Stimulated activated naive CD4-positive, alpha-beta T cell treated with Interleukin-2 at 50 U/mL for 16 hours (primary cell): ENCODE measurements around the gene LNX2.

Source experiments
- DNase-seq: peaks from one replicate; lab custom pipeline; 2025; lab: John Stamatoyannopoulos, UW

The LNX2 gene

GRCh38 chr13:27620377-27621115 lies at the start of gene LNX2:
Gene LNX2, minus strand, starts transcription at chr13:27620529. Its CDS starts 38,826 bp downstream, at chr13:27581703.
- peak; percentile 96 for DNase-seq

GRCh38 chr13:27667946-27668345 lies 47.6 kb upstream of the LNX2 start:
- no peak for DNase-seq

DNA sequence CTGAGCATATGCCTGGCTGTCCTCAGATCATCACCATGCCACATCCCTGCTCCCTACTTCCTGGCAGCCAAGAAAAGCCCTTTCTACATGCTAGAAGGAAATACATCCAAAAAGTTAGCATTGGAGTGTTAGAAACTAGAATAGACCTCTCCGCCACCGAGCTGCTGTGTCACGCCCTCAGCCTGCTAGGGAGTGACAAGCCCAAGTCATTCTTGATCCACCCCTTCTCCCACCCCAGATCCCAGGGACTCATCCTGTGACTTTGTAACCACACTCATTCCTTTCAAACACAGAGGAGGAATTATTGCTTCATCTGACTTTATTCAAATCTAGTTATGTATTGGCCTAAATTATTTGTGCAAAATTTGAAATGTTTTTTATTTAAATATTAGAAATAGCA lies 46.6 kb upstream of the LNX2 start:
- no peak for DNase-seq

GRCh38 chr13:27665761-27666160 lies 45.4 kb upstream of the LNX2 start:
- no peak for DNase-seq

DNA sequence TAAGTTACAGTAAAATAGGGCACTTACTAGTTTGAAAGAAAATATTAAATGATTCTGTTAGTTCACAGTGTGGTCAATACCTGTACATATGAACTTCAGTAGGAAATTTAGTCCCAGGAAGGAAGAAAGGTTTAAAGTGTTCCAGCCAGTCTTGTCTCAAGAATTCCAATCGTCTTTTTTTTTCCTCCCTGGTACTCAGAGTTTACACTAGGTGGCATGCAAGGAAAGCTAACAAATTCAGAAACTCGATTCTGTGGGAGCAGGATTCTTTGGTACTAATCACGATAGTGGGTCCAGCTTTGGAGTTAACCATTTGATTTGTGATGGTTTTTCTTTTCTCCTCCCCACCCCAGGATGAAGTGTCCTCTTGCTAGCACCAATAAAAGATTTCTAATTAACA lies 45.0 kb upstream of the LNX2 start:
- no peak for DNase-seq

DNA sequence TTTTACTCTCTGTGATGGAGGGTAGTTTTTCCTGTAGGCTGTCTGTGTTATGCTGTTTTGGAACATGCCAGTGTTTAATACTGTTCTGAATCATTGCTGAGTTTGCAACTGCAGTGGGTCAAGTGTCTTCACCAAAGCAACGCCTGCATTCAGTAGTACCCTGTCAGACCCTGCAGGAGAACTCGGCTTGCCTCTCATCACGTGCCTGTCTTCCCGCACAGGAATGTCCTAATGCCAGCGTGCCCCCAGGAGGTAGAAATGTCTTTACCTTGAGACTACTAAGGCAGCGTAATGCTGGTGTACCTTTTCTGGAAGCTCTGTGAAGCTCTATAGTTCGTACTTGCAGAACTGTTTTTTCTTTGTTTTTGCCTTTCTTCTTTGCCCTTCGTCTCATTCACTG lies 43.6 kb upstream of the LNX2 start:
- no peak for DNase-seq

GRCh38 chr13:27662738-27663470 lies 42.6 kb upstream of the LNX2 start:
- no peak for DNase-seq

- no peak for DNase-seq
Measured at GRCh38 chr13:27661017-27661416, 40.7 kb upstream of the LNX2 start.

- no peak for DNase-seq
Measured at GRCh38 chr13:27660511-27660910, 40.2 kb upstream of the LNX2 start.

- DNase-seq = no peak
Measured at GRCh38 chr13:27659145-27659865, 39.0 kb upstream of the LNX2 start.

GRCh38 chr13:27658546-27658945 lies 38.2 kb upstream of the LNX2 start:
- no peak for DNase-seq

GRCh38 chr13:27657724-27658123 lies 37.4 kb upstream of the LNX2 start:
- no peak for DNase-seq

GRCh38 chr13:27654816-27655215 lies 34.5 kb upstream of the LNX2 start:
- DNase-seq = no peak

- no peak for DNase-seq
Measured at GRCh38 chr13:27654059-27654458, 33.7 kb upstream of the LNX2 start.

DNA sequence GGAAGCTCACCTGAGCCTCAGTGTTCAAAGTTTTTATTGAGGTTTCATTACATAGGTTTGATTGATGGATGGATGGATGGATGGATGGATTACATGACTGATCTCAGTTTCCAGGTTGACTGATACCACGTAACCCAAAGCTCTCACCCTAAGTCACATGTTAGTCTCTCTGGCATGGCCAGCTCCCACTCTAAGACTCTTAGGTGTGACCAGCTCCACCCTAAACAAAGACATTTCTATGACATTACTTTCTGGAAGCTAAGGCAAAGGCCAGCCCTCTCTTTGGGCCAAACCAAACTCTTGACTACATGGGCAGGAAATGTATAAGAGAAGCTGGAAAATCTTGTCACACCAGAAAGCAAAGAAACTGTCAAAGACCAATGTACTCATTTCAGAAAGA lies 30.0 kb upstream of the LNX2 start:
- DNase-seq = no peak

- no peak for DNase-seq
Measured at GRCh38 chr13:27644302-27644701, 24.0 kb upstream of the LNX2 start.

DNA sequence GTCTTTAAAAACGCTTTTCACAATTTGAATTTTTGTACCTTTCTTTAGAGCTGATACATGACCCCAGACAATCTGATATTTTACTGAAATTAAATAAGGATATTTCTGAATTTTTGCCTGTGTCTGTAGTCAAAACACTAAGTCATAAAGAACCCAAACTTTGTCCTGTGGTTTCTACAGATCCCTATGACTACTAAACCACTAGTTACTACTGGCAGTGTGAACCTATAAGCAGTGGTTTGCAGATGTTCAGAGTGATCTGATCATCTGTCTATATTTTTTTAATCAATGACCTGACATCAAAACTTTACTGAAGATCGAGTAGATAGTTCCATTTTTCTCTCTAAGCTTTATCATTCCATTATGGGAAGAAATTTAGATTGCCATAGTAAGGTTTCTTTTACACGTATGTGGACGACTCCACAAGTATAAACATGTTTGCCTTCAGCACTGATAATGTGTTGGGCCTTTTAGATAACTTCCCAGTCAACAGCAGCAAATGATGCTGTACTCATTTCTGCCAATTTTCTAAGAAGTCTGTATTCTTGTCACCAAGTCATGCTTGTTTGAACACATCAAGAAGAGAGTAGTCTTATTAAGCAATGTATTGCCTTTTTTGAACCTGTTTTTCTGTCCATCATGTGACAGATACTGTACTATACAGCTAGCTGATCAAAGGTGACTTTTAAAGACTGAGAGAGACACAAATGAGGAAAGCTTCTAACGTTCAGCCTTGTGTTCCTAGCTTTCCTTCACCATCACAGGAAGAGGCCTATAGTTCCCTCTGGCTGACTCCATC lies 23.2 kb upstream of the LNX2 start:
- DNase-seq = no peak

GRCh38 chr13:27641711-27642502 lies 21.6 kb upstream of the LNX2 start:
- no peak for DNase-seq

DNA sequence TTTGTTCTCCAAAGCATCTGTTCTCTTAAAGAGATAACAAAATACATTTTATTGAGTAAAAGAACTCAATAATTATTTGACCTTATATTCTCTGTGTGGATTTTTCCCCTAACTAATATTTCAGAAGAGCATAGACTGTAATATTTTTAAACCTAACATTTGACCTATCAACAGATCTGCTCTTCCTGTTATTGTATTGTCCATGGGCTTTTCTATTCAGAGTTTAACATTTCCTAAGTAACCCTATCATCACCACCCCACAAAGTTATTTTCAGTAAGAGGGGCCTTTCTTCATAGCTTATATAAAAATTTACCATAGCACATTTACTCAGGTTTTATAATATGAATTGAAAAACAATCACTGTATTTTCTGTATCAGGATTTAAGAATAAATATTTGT lies 18.9 kb upstream of the LNX2 start:
- DNase-seq = no peak

GRCh38 chr13:27638521-27638920 lies 18.2 kb upstream of the LNX2 start:
- DNase-seq = no peak

DNA sequence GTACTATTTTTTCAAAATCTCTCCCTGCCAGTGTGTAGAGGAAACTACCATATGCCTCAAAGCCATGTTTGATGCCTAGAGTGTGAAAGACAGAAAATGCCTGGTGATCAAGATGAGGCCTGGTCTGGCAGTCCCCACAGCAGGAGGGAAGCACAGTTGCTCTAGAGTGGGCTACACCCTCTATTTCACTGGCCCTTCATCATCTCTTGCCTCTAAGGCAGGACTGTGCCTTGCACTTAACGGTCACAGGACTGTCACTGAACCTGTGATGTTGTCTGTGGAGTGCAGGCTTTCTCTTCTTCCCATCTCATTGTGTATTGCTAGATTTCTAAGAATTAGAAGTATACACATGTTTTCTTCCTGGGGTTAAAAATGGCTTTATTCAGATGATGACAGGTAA lies 17.7 kb upstream of the LNX2 start:
- no peak for DNase-seq
